DMS153 treated with DMSO at 0.1 percent for 48 hours (cell line): ENCODE results near the gene PTGDR2.
A peak's percentile ranks its signal among the peaks of the same experiment; 100 is the strongest.

ENCODE experiments used
- DNase-seq: peaks from one replicate; lab custom pipeline; 2025; ENCODE audit not compliant: unreplicated experiment; lab: John Stamatoyannopoulos, UW

The PTGDR2 gene

GRCh38 chr11:60874421-60875365, 18.9 kb upstream of the PTGDR2 start:
- no peak for DNase-seq

- no peak for DNase-seq
Observed at GRCh38 chr11:60873533-60873932, 17.8 kb upstream of the PTGDR2 start.

- no peak for DNase-seq
Observed at GRCh38 chr11:60872961-60873524, 17.3 kb upstream of the PTGDR2 start.

GRCh38 chr11:60872124-60872960, 16.6 kb upstream of the PTGDR2 start:
- no peak for DNase-seq

- DNase-seq: no peak
Observed at GRCh38 chr11:60871378-60872061, 15.8 kb upstream of the PTGDR2 start.

GRCh38 chr11:60870733-60871377, 15.1 kb upstream of the PTGDR2 start:
- no peak for DNase-seq

- no peak for DNase-seq
Observed at GRCh38 chr11:60870276-60870675, 14.5 kb upstream of the PTGDR2 start.

- no peak for DNase-seq
Observed at GRCh38 chr11:60869451-60869825, 13.7 kb upstream of the PTGDR2 start.

- no peak for DNase-seq
Observed at GRCh38 chr11:60868682-60869450, 13.1 kb upstream of the PTGDR2 start.

GRCh38 chr11:60867871-60868681, 12.3 kb upstream of the PTGDR2 start:
- no peak for DNase-seq

GRCh38 chr11:60866911-60867870, 11.4 kb upstream of the PTGDR2 start, which contains the start of gene ZP1:
Gene ZP1, plus strand, starts transcription at chr11:60867542. Its CDS starts 20 bp downstream, at chr11:60867562.
- DNase-seq: peak; percentile 13

GRCh38 chr11:60864856-60865513, 9.2 kb upstream of the PTGDR2 start:
- no peak for DNase-seq

GRCh38 chr11:60863550-60864521, 8.1 kb upstream of the PTGDR2 start:
- no peak for DNase-seq

- DNase-seq: no peak
Observed at GRCh38 chr11:60862171-60862570, 6.4 kb upstream of the PTGDR2 start.

- no peak for DNase-seq
Observed at GRCh38 chr11:60860943-60861342, 5.2 kb upstream of the PTGDR2 start.
